Pancreas (tissue), 10 donors: Measurements from ENCODE around the gene PRDM15. TPM values are rescaled to one million over a fixed set of nuclear protein-coding genes. Genes with fewer than 3 reads are reported as not detected.

Experiments
- ATAC-seq, 4 donors: fragments of 200-7000 bp; cut with Tn5 transposase; one replicate each; pipeline versions ENCODE4 v1.8.0 to v1.9.1; 2020; ENCODE audit warnings: mild to moderate bottlenecking in 4 of 4, moderate library complexity in 4 of 4
- DNase-seq, 6 donors: peaks; one replicate each; pipeline ENCODE4 v3.0.0-alpha.2; 2020
- FAIRE-seq: peaks from 2 replicates; lab custom pipeline; 2012; peaks lifted over from hg19 to GRCh38; lab: Jason Lieb, UNC
- H3K27ac ChIP-seq, 4 donors: fragments of 200-600 bp; sonication (generic); 1 replicate in 3 of 4; 2 replicates in 1 of 4; pipeline versions ENCODE4 v1.5.0 to v1.8.0; 2020
- H3K27me3 ChIP-seq, 4 donors: fragments of 200-600 bp; one replicate each; pipeline ENCODE4 v1.8.0; 2021
- H3K36me3 ChIP-seq, 3 donors: fragments of 200-600 bp; sonication (generic) in 1 of 3; one replicate each; pipeline versions ENCODE4 v1.5.0 to v1.8.0; 2020 to 2021
- H3K4me1 ChIP-seq, 3 donors: fragments of 200-600 bp; one replicate each; pipeline ENCODE4 v1.8.0; 2021
- H3K4me3 ChIP-seq, 4 donors: fragments of 200-600 bp; sonication (generic) in 2 of 4; one replicate each; pipeline versions ENCODE4 v1.5.0 to v1.8.0; 2020 to 2021
- H3K9me3 ChIP-seq, 4 donors: fragments of 200-600 bp; one replicate each; pipeline ENCODE4 v1.8.0; 2021
- WGBS, 2 donors: extraction: QIAGEN DNeasy Blood & Tissue Kit; methylation state at CpG; one replicate each; pipeline ENCODE4 v1.1.7; 2013; 5-methylcytosine and 5-hydroxymethylcytosine counted together
- intact Hi-C, 3 donors: fragments of 100-400 bp; cut with DNase I; formaldehyde crosslinking; loops; one replicate each; pipeline versions ENCODE4 v1.11.1 to v1.14.2; 2022
- polyA plus RNA-seq, 2 donors: library from polyadenylated mRNA; stranded (reverse); fragments of 200-250 nt; gene quantifications; one replicate each; pipeline ENCODE4 v1.2.3, GENCODE V29; 2013
- total RNA-seq, 6 donors: library from RNA; stranded (reverse); fragmentation: NEBNext Ultra II Directional in 4 of 6; extraction: Animal tissue kit (Norgen Biotek cat#: 25700) in 4 of 6; gene quantifications; one replicate each; pipeline versions ENCODE4 v1.2.1 to v1.2.4, GENCODE V29; 2021 to 2023
- TF ChIP-seq, protein P1 (sequence below), 4 donors: fragments of 200-600 bp; sonication (generic) in 3 of 4; IDR thresholded peaks; one replicate each; pipeline versions ENCODE4 v1.5.0 to v1.8.0; 2021; ENCODE audit warnings: antibody characterized with exemption in 4 of 4
- donor health status: healthy with polysubstance abuse.
- donor health status: DM: no; HTN: no; CAD: no; lungs with moderate emphysema.
- donor health status: DM: no; HTN: no; CAD: no.
- donor health status: control.
- donor health status: control.
- donor health status: Bipolar disorder and iron deficiency.
- donor health status: DM: yes; HTN: yes; CAD: no.
- donor health status: DM: no; HTN: no; CAD: no.
- donor health status: DM: no; HTN: no; CAD: no.
- donor health status: DM: yes; HTN: yes; CAD: no.

Gene PRDM15
- total and polyA plus RNA-seq, 8 donors = 1.6 to 3.9 (median 3.4) TPM

- peaks cover 0 to 26% (median 5%) of the 10 kb centered on the region in 3 donors for H3K36me3 ChIP-seq
- H3K4me1 ChIP-seq = no peaks in the 10 kb centered on the region
- no peak overlapping the region for H3K4me3 ChIP-seq
- TF ChIP-seq, protein P1, sequence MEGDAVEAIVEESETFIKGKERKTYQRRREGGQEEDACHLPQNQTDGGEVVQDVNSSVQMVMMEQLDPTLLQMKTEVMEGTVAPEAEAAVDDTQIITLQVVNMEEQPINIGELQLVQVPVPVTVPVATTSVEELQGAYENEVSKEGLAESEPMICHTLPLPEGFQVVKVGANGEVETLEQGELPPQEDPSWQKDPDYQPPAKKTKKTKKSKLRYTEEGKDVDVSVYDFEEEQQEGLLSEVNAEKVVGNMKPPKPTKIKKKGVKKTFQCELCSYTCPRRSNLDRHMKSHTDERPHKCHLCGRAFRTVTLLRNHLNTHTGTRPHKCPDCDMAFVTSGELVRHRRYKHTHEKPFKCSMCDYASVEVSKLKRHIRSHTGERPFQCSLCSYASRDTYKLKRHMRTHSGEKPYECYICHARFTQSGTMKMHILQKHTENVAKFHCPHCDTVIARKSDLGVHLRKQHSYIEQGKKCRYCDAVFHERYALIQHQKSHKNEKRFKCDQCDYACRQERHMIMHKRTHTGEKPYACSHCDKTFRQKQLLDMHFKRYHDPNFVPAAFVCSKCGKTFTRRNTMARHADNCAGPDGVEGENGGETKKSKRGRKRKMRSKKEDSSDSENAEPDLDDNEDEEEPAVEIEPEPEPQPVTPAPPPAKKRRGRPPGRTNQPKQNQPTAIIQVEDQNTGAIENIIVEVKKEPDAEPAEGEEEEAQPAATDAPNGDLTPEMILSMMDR (IDR thresholded peaks at IDR 0.05) = no peak
- H3K27ac ChIP-seq = no peak overlapping the region
- FAIRE-seq (no peak), ATAC-seq (no peak), DNase-seq (no peak)
- WGBS, 2 donors = 78 to 91% methylated on average over 6 of the region's 6 CpGs
- H3K27me3 ChIP-seq = no peaks in the 10 kb centered on the region
- intact Hi-C loops = no loop called here
- no peaks in the 10 kb centered on the region for H3K9me3 ChIP-seq
Measured at GRCh38 chr21:41914965-41915364, 35.8 kb upstream of the PRDM15 start.

GRCh38 chr21:41914358-41914757, 35.2 kb upstream of the PRDM15 start:
- peaks cover 0 to 26% (median 5%) of the 10 kb centered on the region in 3 donors for H3K36me3 ChIP-seq
- no peaks in the 10 kb centered on the region for H3K9me3 ChIP-seq
- FAIRE-seq (no peak), DNase-seq (no peak), ATAC-seq (no peak)
- no peak overlapping the region for H3K4me3 ChIP-seq
- TF ChIP-seq, protein P1 (IDR thresholded peaks at IDR 0.05) = no peak
- no peak overlapping the region for H3K27ac ChIP-seq
- no peaks in the 10 kb centered on the region for H3K27me3 ChIP-seq
- H3K4me1 ChIP-seq = no peaks in the 10 kb centered on the region
- WGBS, 2 donors = 91 to 94% methylated on average over 12 of the region's 12 CpGs
- intact Hi-C loops = no loop called here

GRCh38 chr21:41913230-41913629, 34.1 kb upstream of the PRDM15 start:
- Histone ChIP-seq H3K27me3 (no peaks in the 10 kb centered on the region), H3K4me3 (no peak overlapping the region), H3K9me3 (no peaks in the 10 kb centered on the region), H3K27ac (no peak overlapping the region), H3K4me1 (no peaks in the 10 kb centered on the region), H3K36me3 (peaks cover 0 to 22% (median 5%) of the 10 kb centered on the region in 3 donors)
- DNase-seq (no peak), ATAC-seq (no peak), FAIRE-seq (no peak)
- TF ChIP-seq, protein P1 (IDR thresholded peaks at IDR 0.05) = no peak
- intact Hi-C loops = no loop called here
- WGBS, 2 donors = 95 to 96% methylated on average over 9 of the region's 9 CpGs

DNA sequence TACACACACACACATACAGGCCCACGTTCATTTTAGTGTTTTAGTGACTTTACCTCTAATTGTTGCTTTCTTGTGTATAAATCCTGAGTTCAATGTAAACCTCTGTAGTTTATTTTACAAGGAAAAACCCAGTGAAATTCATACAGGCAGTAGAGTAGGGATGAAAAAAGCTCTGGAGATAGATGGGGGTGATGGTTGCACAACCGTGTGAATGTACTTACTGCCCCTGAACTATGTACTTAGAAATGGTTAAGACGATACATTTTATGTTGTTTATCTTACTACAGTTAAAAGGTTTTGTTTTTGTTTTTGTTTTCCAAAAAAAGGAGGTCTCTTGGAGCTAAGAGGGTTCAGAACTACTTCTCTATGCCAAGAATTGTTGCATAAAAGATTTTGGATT, 29.7 kb upstream of the PRDM15 start:
- Histone ChIP-seq H3K27me3 (no peaks in the 10 kb centered on the region), H3K4me3 (no peak overlapping the region), H3K9me3 (no peaks in the 10 kb centered on the region), H3K27ac (no peak overlapping the region), H3K4me1 (no peaks in the 10 kb centered on the region), H3K36me3 (peaks cover 0 to 19% (median 5%) of the 10 kb centered on the region in 3 donors)
- ATAC-seq (no peak), DNase-seq (no peak), FAIRE-seq (no peak)
- 65 to 73% methylated on average over 3 of the region's 3 CpGs for WGBS, 2 donors
- intact Hi-C loops = no loop called here
- TF ChIP-seq, protein P1 (IDR thresholded peaks at IDR 0.05) = no peak

DNA sequence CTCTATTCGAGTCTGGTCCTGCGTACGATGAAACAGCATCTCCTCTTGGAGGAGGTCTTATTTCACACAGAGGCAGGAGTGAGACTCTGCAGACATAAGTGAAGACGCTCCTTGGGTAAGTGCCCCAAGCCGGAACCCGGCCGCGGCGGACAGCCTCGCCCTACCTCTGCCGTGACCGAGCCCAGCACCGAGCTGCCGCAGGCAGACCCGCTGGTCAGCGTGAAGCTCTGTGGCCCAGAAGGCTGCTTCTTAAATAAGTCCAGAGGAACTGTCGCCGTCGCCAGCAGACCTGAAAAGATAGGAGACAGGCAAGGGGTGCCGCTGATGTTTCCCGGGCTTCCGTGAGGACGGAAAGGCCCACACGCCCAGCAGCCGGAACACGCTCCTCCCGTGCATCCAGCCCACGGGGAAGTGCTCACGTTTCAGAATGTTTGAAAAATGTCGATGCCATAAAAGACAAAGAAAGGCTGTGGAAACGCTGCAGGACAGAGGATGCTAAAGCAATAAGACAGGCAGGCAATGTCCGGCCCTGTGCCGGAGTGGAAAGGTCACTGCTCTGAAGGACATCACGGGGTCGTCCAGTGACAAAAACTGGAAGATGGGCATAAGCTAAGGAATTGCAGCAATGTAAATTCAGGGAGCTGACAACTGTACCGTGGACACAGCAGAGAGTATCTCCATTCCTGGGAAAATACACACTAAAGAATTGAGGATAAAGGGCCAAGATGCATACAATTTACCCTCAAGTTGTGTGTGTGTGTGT, 28.5 kb upstream of the PRDM15 start:
- no peaks in the 10 kb centered on the region for H3K27me3 ChIP-seq
- TF ChIP-seq, protein P1 (IDR thresholded peaks at IDR 0.05) = no peak
- H3K4me1 ChIP-seq = no peaks in the 10 kb centered on the region
- no peaks in the 10 kb centered on the region for H3K9me3 ChIP-seq
- FAIRE-seq = no peak
- H3K36me3 ChIP-seq = peaks cover 0 to 13% (median 5%) of the 10 kb centered on the region in 3 donors
- no peak overlapping the region for H3K4me3 ChIP-seq
- 93 to 94% methylated on average over 36 of the region's 36 CpGs for WGBS, 2 donors
- no peak for ATAC-seq
- intact Hi-C loops = no loop called here
- no peak overlapping the region for H3K27ac ChIP-seq
- no peak for DNase-seq
